HCT116 (cell line): ENCODE measurements around the gene SLA2. TPM values are rescaled to one million over a fixed set of nuclear protein-coding genes. Genes with fewer than 3 reads are reported as not detected.

Experiments used
- ATAC-seq: fragments of 200-7000 bp; cut with Tn5 transposase; 2 replicates; pipeline ENCODE4 v1.9.1; 2020; ENCODE audit warnings: mild to moderate bottlenecking, moderate library complexity
- BruUV-seq: library from RNA; stranded (reverse); fragments of 400-500 nt; replicated peaks from 2 replicates; lab custom pipeline; 2021; lab: Mats Ljungman, UMichigan
- CTCF ChIA-PET: fragments of 300-600 bp; sonication (Branson Sonifier 250); formaldehyde crosslinking; loops from one replicate; lab custom pipeline; 2021; ENCODE audit warnings: antibody characterized with exemption; lab: Charles Lee
- POLR2A ChIA-PET: fragments of 300-600, 350-600 bp; sonication (Branson Sonifier 250); formaldehyde crosslinking; loops from one replicate; lab custom pipeline; 2021; ENCODE audit warnings: antibody characterized with exemption; lab: Charles Lee
- RAD21 ChIA-PET, 2 experiments: fragments of 300-600 bp; sonication (Branson Sonifier 250); formaldehyde crosslinking; loops; one replicate each; lab custom pipeline; 2023; ENCODE audit warnings: low total read pairs in 2 of 2; ENCODE audit not compliant: uncharacterized antibody in 2 of 2, unreplicated experiment in 2 of 2, low non-redundant PET in 1 of 2; lab: Charles Lee
- DNase-seq: peaks from one replicate; pipeline ENCODE4 v3.0.0-alpha.2; 2010; ENCODE audit warnings: low read depth, low spot score
- H2AFZ ChIP-seq: fragments of 200-600 bp; shearing (Covaris generic), sonication (generic); 2 replicates; pipeline ENCODE4 v1.6.1; 2017; ENCODE audit warnings: low read depth, mixed run types, mixed read lengths, antibody characterized with exemption, low read length; ENCODE audit not compliant: poor library complexity, severe bottlenecking
- H3K27ac ChIP-seq: 2 replicates; pipeline ENCODE4 v1.5.1; 2012; ENCODE audit warnings: low read depth, low read length
- H3K27me3 ChIP-seq: fragments of 200-600 bp; sonication (generic); 2 replicates; pipeline ENCODE4 v1.6.1; 2016; ENCODE audit warnings: mixed run types, low read length, mixed read lengths; ENCODE audit not compliant: insufficient read depth
- H3K36me3 ChIP-seq, 2 experiments: fragments of 200-500 bp in 1 of 2; fragments of 200-600 bp in 1 of 2; sonication (Bioruptor generic) in 1 of 2; sonication (generic) in 1 of 2; 2 replicates each; pipeline versions ENCODE4 v1.5.1 to v1.6.1; 2014 to 2016; ENCODE audit warnings: low read length in 2 of 2, inconsistent platforms in 1 of 2, mixed read lengths in 1 of 2, mixed run types in 1 of 2; ENCODE audit not compliant: insufficient read depth in 2 of 2, control insufficient read depth in 1 of 2
- H3K4me1 ChIP-seq, 2 experiments: fragments of 200-600 bp in 1 of 2; sonication (generic) in 1 of 2; 2 replicates each; pipeline versions ENCODE4 v1.5.1 to v1.6.1; 2012 to 2017; ENCODE audit warnings: low read length in 2 of 2, inconsistent platforms in 1 of 2, mild to moderate bottlenecking in 1 of 2, mixed read lengths in 1 of 2, mixed run types in 1 of 2, moderate library complexity in 1 of 2; ENCODE audit not compliant: insufficient read depth in 2 of 2, control insufficient read depth in 1 of 2
- H3K4me2 ChIP-seq: fragments of 200-600 bp; sonication (generic); 2 replicates; pipeline ENCODE4 v1.6.1; 2017; ENCODE audit warnings: mixed run types, low read length, mixed read lengths
- H3K4me3 ChIP-seq, 2 experiments: fragments of 200-600 bp in 1 of 2; sonication (generic) in 1 of 2; replicated peaks in 1 of 2; 2 replicates each; pipeline ENCODE4 v1.5.1; 2011 to 2016; ENCODE audit warnings: low read length in 2 of 2, control low read depth in 1 of 2, low read depth in 1 of 2, mild to moderate bottlenecking in 1 of 2, mixed read lengths in 1 of 2, mixed run types in 1 of 2
- H3K79me2 ChIP-seq: fragments of 200-600 bp; sonication (generic); 2 replicates; pipeline ENCODE4 v1.6.1; 2017; ENCODE audit warnings: mild to moderate bottlenecking, mixed run types, low read length, moderate library complexity, mixed read lengths; ENCODE audit not compliant: insufficient read depth
- H3K9ac ChIP-seq: fragments of 200-600 bp; sonication (generic); 2 replicates; pipeline ENCODE4 v1.6.1; 2016; ENCODE audit warnings: low read length, mixed read lengths
- H3K9me2 ChIP-seq: fragments of 200-600 bp; sonication (generic), shearing (Covaris generic); 2 replicates; pipeline ENCODE4 v1.6.1; 2017; ENCODE audit warnings: mixed run types, mild to moderate bottlenecking, moderate library complexity; ENCODE audit not compliant: insufficient read depth
- H3K9me3 ChIP-seq, 2 experiments: fragments of 200-500 bp in 1 of 2; fragments of 200-600 bp in 1 of 2; sonication (Bioruptor generic) in 1 of 2; sonication (generic) in 1 of 2; 2 replicates each; pipeline ENCODE4 v1.6.1; 2014 to 2017; ENCODE audit warnings: low read length in 2 of 2, mixed read lengths in 2 of 2, inconsistent platforms in 1 of 2, low read depth in 1 of 2, mild to moderate bottlenecking in 1 of 2, mixed run types in 1 of 2, moderate library complexity in 1 of 2; ENCODE audit not compliant: control insufficient read depth in 1 of 2, insufficient read depth in 1 of 2
- H4K20me1 ChIP-seq: fragments of 200-600 bp; sonication (generic), shearing (Covaris generic); 2 replicates; pipeline ENCODE4 v1.6.1; 2017; ENCODE audit warnings: mixed run types, mild to moderate bottlenecking, moderate library complexity; ENCODE audit not compliant: insufficient read depth
- EGR1 ChIP-seq: IDR thresholded peaks from 2 replicates; pipeline ENCODE4 v1.6.1; 2012; ENCODE audit warnings: low read depth
- EZH2 ChIP-seq: fragments of 200-600 bp; sonication (generic); IDR thresholded peaks from 2 replicates; pipeline ENCODE4 v1.6.1; 2017; ENCODE audit warnings: antibody characterized with exemption, mixed run types
- JUND ChIP-seq: IDR thresholded peaks from 2 replicates; pipeline ENCODE4 v1.6.1; 2012
- SRF ChIP-seq: IDR thresholded peaks from 2 replicates; pipeline ENCODE4 v1.6.1; 2012; ENCODE audit warnings: low read depth
- ZFX ChIP-seq: fragments of 450-650 bp; IDR thresholded peaks from 2 replicates; pipeline ENCODE4 v1.6.1; 2017
- intact Hi-C: fragments of 100-400 bp; cut with micrococcal nuclease; formaldehyde crosslinking; loops from 2 replicates; pipeline ENCODE4 v1.10.0; 2022
- total RNA-seq: library from RNA; stranded (reverse); gene quantifications from one replicate; pipeline ENCODE4 v1.2.1, GENCODE V29; 2021; ENCODE audit not compliant: unreplicated experiment

Gene SLA2
- total RNA-seq, 1 experiment from 2014 or later, result 0.12 TPM

DNA sequence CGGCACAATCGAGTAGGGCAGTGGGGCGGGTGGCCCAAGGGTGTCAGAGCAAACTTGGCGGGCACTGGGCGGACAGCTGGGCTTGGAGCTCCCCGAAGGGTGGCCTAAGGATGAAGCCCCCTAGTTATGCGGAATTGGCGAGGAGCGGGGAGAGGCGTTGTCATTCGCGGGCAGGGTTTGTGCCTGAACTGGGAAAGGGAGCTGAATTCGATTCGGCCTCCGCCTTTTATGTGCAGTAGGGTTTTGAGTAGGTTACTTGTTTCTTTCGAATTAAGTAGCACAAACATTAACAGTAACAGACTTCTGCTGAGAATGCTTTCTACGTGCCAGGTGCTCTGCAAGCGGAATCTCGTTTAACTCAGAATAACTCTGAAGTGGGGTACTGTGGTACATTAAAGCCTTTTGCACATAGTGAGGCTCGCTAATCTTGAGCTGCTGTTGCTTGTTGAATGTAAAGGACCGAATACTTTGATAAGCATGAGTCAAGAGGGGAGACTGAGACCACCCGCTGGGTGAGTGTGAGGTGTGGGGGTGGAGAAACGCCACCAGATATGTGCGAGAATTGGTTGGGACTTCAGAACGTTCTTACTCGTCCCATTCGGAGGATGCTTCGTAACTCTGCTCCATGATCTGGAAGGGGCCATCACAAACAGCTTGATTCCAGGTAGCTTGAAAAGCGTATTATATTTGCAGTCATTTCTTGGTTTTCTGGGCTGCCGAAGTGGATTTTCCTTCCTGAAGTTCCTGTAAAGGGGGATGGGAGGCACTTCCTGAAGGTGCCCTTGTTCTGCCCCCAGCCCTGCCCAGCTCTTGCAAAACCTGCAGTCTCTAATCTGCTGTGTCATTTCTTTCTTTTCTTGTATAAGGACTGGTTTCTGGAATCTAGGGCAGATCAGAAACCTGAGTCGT is 39.6 kb downstream of the SLA2 start:
- CTCF ChIA-PET, result interaction anchor here (0.6 to 2.0 kb wide), 20 partner anchors 8 to 333 kb away, joined by 3 to 12 read pairs (median 4); partner anchors contain the start of genes DSN1, MYL9 and TGIF2
- no peak overlapping the region for H2AFZ ChIP-seq
- H3K4me2 ChIP-seq, result peak overlapping the region; percentile 93
- peaks cover 16 to 35% of the 10 kb centered on the region in 2 experiments for H3K36me3 ChIP-seq
- no peaks in the 10 kb centered on the region for H3K27me3 ChIP-seq
- H3K79me2 ChIP-seq, result peaks cover 45% of the 10 kb centered on the region
- POLR2A ChIA-PET, result interaction anchor here (0.8 to 2.5 kb wide), 4 partner anchors 10 to 35 kb away, joined by 3 to 13 read pairs (median 4); no protein-coding TSS in a partner anchor
- H3K9ac ChIP-seq, result peak overlapping the region; percentile 88
- ATAC-seq (no peak; the same call in 1 of the 2 replicates), DNase-seq (no peak)
- peak overlapping the region; percentile 76 to 100 for H3K4me3 ChIP-seq
- RAD21 ChIA-PET, result interaction anchor here (0.6 to 0.9 kb wide), 2 partner anchors 12 to 22 kb away, joined by 3 read pairs; no protein-coding TSS in a partner anchor
- intact Hi-C loops, result loop anchor here (10.0 kb wide), 1 partner anchor 132 kb away; no protein-coding TSS in a partner anchor
- H4K20me1 ChIP-seq, result no peaks in the 10 kb centered on the region; the same call in 1 of the 2 replicates
- no peaks in the 10 kb centered on the region for H3K9me2 ChIP-seq
- BruUV-seq, result TSS peak; percentile 63
- no peaks in the 10 kb centered on the region for H3K9me3 ChIP-seq
- no peak for TF ChIP-seq EGR1
- no peak for TF ChIP-seq JUND
- peak; percentile 3; the same call in 1 of the 2 replicates for TF ChIP-seq ZFX
- no peak for TF ChIP-seq EZH2
- TF ChIP-seq SRF, result no peak
- peaks cover 23 to 30% of the 10 kb centered on the region in 2 experiments for H3K4me1 ChIP-seq
- H3K27ac ChIP-seq, result peak overlapping the region; percentile 88
